Fibroblast of villous mesenchyme (primary cell): ENCODE measurements around the gene SLC47A2. TPM values are rescaled to one million over a fixed set of nuclear protein-coding genes. Genes with fewer than 3 reads are reported as not detected.

Experiments
- DNase-seq: peaks from one replicate; pipeline ENCODE4 v3.0.0-alpha.2; 2010; ENCODE audit warnings: low read depth
- H3K4me3 ChIP-seq: 2 replicates; pipeline ENCODE4 v1.5.1; 2011; ENCODE audit warnings: low read depth, mild to moderate bottlenecking, low read length
- CTCF ChIP-seq: IDR thresholded peaks from 2 replicates; pipeline ENCODE4 v1.5.1; 2012; ENCODE audit warnings: low read depth, mild to moderate bottlenecking, low read length; ENCODE audit not compliant: insufficient read depth
- total RNA-seq: library from RNA; depleted of rRNA; stranded (reverse); fragments of >200 nt; gene quantifications from 2 replicates; pipeline ENCODE4 v1.2.3, GENCODE V29; 2012

The SLC47A2 gene
- total RNA-seq, 1 donor, result not detected

GRCh38 chr17:19741832-19742457 lies 25.6 kb upstream of the SLC47A2 start:
- DNase-seq, result no peak
- no peak for TF ChIP-seq CTCF
- no peak overlapping the region for H3K4me3 ChIP-seq

DNA sequence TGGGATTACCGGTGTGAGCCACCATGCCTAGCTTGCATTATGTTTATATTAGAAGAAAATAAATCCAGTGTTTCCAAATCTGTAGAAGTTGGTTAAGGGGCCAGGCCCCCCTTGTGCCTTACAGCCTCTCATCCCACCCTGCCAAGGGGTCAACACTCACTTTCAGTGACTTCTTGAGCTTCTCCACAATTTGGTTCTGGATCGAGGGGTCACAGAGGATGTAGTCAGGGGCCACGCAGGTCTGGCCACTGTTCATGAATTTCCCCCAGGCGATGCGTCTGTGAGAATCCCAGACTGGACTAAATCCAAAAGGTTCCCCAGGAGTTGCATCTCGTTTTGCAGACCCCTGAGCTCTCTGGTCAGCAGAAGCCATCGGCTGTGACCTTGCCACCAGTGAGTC lies 24.5 kb upstream of the SLC47A2 start:
- DNase-seq, result no peak
- H3K4me3 ChIP-seq, result no peak overlapping the region
- TF ChIP-seq CTCF, result no peak

DNA sequence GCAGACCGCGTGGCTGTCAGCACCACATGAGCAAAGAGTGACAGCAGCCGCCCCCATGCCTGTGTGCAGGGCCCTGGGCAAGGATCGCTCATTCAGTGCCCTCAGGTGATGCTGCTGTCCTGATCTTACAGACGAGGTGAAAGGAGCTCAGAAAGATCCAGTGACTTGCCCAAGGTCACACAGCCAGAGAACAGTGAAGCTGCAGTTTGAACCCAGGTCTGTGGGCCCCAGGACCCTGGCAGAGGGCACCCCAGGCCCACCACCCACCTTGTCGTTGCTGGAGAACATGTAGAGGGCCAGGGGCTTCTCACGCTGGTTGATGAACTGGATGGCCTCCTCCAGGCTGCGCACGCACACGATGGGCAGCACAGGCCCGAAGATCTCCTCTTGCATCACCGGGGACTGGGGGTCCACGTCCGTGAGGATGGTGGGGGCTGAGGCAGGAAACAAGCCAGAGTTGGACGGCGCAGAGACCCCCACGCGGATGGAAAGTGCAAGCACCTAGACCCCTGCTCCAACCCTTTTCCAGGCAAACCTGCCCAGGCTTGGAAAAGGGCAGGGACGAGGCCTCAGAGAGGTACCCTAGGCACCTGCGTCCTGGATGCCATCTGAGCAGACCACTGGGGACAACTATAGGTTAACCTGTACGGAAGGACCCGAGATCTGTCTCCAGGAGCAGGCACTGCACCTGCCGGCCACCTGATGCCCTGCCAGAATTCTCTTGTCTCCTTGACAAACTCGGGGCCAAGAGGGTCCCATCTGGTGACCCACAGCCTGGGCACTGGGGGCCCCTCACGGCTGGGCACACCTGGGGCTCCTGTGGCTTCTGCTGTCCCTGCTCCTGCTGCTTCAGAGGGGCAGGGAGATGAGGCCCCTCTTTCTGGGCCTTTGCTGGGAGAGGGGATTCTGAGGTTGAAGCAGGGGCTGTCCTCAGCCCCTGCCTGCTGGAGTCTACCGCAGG lies 23.1 kb upstream of the SLC47A2 start:
- H3K4me3 ChIP-seq, result no peak overlapping the region
- DNase-seq, result no peak
- no peak for TF ChIP-seq CTCF

GRCh38 chr17:19738757-19739156 lies 22.4 kb upstream of the SLC47A2 start:
- TF ChIP-seq CTCF, result no peak
- DNase-seq, result no peak
- H3K4me3 ChIP-seq, result no peak overlapping the region

GRCh38 chr17:19738073-19738449 lies 21.7 kb upstream of the SLC47A2 start:
- TF ChIP-seq CTCF, result no peak
- H3K4me3 ChIP-seq, result no peak overlapping the region
- no peak for DNase-seq

- TF ChIP-seq CTCF, result no peak
- DNase-seq, result no peak
- H3K4me3 ChIP-seq, result no peak overlapping the region
These were observed 21.1 kb upstream of the SLC47A2 start for GRCh38 chr17:19737305-19738072.
